Stimulated activated CD8-positive, alpha-beta memory T cell treated with anti-CD3 and anti-CD28 coated beads, Interleukin-4, amount 100 ng/mL, for 4 hours (primary cell): ENCODE results near the gene MACROH2A2.
"Not testable (repeated sequence)": the region's sequence is repeated elsewhere in the genome, so short reads cannot be mapped to it uniquely, and the experiment has no call there.

ENCODE experiments used
- DNase-seq, 2 donors: peaks; one replicate each; pipeline ENCODE4 v3.0.0-alpha.2; 2020; ENCODE audit warnings: low read depth in 2 of 2, low spot score in 1 of 2

MACROH2A2 gene

GRCh38 chr10:70148516-70148915 is 95.9 kb downstream of the MACROH2A2 start:
- no peak for DNase-seq

- DNase-seq = no peak
Measured at GRCh38 chr10:70155255-70155838, 102.7 kb downstream of the MACROH2A2 start.

DNA sequence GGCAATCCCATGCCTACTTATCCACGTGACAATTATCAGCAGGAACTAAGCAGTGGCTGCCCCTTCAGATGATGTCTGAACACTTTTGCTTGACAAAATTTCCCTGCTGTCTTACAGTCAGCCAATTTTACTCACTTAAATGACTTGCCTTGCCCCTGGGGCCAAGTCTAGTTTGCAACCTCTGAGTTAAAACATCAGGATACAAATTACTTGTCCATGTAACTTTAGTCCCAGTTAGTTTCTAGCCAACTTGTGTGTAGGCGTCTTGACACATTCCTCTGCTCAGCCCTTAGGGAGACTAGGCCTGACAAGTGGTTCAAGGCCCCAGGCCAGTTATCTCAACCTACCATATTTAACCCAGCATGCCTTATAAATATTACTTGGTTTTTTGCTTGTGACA is 105.5 kb downstream of the MACROH2A2 start:
- no peak for DNase-seq

DNA sequence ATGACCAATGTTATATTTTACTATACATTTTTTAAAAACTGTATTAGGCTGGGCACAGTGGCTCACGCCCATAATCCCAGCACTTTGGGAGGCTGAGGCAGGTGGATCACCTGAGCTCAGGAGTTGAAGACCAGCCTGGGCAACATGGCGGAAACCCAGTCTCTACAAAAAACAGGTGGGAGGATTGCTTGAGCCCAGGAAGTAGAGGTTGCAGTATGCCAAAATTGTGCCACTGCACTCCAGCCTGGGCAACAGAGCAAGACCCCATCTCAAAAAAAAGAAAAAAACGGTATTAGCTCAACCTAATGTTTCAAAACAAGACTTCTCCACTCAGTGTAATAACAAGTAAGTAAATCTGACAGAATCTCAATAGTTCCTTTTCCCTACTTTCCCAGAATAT is 106.7 kb downstream of the MACROH2A2 start:
- DNase-seq = not testable (repeated sequence)

- DNase-seq = no peak
Measured at GRCh38 chr10:70160798-70161197, 108.2 kb downstream of the MACROH2A2 start.
